ENCODE measurements around the gene SPTBN4. TPM values are rescaled to one million over a fixed set of nuclear protein-coding genes. Genes with fewer than 3 reads are reported as not detected.
A peak's percentile ranks its signal among the peaks of the same experiment; 100 is the strongest.
"Not testable (repeated sequence)": the region's sequence is repeated elsewhere in the genome, so short reads cannot be mapped to it uniquely, and the experiment has no call there.

SPTBN4 gene
- total RNA-seq, 2 experiments from 2014 or later: 0.39 to 0.40 TPM

DNA sequence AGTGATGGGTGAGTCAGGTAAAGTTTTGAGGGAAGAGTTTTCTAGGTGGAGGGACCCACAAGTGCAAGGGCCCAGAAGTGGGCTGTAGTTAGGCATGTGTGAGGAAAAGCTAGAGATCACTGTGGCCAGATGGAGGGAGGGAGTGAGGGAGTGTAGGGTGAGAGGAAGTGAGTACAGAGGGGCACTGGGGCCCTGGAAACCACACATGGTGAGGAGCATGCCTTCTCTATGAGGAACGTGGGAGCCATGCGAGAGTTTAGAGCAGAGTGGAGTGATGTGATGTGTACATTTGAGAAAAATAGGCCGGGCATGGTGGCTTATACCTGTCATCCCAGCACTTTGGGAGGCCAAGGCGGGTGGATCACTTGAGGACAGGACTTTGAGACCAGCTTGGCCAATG, 95.1 kb downstream of the SPTBN4 start:
- Mint-ChIP-seq H3K36me3 (no peaks in the 10 kb centered on the region), H3K4me1 (peaks cover 6% of the 10 kb centered on the region), H3K9me3 (no peaks in the 10 kb centered on the region), H3K27ac (no peak overlapping the region), H3K4me3 (no peak overlapping the region), H3K27me3 (peaks cover 38% of the 10 kb centered on the region)
- ATAC-seq (ENCODE audit: low read depth): peak; percentile 26
- POLR2A ChIA-PET: interaction anchor here (0.7 kb wide), 1 partner anchor 25 kb away, joined by 4 read pairs; no protein-coding TSS in a partner anchor
- no peak for DNase-seq

DNA sequence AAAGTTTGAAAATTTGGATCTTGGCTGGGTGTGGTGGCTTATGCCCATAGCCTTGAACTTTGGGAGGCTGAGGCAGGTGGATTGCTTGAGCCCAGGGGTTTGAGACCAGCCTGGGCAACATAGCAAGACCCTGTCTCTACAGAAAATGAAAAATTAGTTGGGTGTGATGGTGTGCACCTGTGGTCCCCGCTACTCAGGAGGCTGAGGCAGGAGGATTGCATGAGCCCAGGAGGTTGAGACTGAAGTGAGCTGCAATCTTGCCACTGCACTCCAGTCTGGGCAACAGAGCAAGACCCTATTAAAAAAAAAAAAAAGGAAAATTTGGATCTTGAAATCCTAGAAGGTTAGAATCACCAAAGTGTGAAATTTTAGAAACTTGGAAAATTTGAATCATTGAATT, 97.7 kb downstream of the SPTBN4 start:
- H3K27ac Mint-ChIP-seq; H3K9me3 Mint-ChIP-seq; H3K4me3 Mint-ChIP-seq; H3K36me3 Mint-ChIP-seq; DNase-seq; POLR2A ChIA-PET; H3K4me1 Mint-ChIP-seq; ATAC-seq (ENCODE audit: low read depth): not testable (repeated sequence)
- peaks cover 53% of the 10 kb centered on the region for H3K27me3 Mint-ChIP-seq

DNA sequence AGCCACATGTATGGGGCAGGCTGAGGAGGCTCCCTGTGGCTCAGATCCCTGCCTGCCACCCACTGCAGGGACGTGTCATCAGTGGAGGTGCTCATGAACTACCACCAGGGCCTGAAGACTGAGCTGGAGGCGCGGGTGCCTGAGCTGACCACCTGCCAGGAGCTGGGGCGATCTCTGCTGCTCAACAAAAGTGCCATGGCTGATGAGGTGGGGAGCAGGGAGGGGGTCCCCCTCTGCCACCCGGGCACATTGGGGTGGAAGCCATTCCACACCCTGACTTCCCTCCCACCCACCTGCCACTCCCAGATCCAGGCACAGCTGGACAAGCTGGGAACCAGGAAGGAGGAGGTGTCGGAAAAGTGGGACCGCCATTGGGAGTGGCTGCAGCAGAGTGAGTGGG, 98.6 kb downstream of the SPTBN4 start:
- no peak for ATAC-seq (ENCODE audit: low read depth)
- Mint-ChIP-seq H3K4me3 (no peak overlapping the region), H3K36me3 (no peaks in the 10 kb centered on the region), H3K4me1 (peaks cover 9% of the 10 kb centered on the region), H3K27me3 (peaks cover 51% of the 10 kb centered on the region), H3K9me3 (no peaks in the 10 kb centered on the region), H3K27ac (no peak overlapping the region)
- DNase-seq: no peak
- POLR2A ChIA-PET: no interaction called here

DNA sequence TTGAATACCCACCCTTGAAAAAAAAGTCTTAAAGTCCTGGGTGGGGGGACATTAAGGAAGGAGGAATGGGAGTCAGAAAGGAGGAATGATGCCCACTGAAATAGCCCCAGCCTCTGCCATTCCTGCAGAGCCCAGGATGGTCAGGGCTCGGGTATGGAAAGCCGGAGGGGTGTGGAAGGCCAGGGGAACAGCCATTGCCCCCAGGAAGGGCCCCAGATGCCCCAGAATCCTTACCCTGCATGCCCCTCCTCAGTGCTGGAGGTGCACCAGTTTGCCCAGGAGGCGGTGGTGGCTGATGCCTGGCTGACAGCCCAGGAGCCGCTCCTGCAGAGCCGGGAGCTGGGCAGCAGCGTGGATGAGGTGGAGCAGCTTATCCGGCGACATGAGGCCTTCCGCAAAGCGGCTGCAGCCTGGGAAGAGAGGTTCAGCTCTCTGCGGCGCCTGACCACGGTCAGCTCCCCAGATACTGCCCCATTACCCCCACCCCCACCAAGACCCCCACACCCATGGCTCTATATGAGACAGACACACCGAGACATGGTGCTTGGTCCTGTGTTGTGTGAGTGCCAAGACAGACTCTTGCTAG, 99.2 kb downstream of the SPTBN4 start:
- H3K27me3 Mint-ChIP-seq: peaks cover 51% of the 10 kb centered on the region
- DNase-seq (no peak), ATAC-seq (ENCODE audit: low read depth) (no peak)
- peaks cover 12% of the 10 kb centered on the region for H3K4me1 Mint-ChIP-seq
- no peak overlapping the region for H3K27ac Mint-ChIP-seq
- no peak overlapping the region for H3K4me3 Mint-ChIP-seq
- POLR2A ChIA-PET: no interaction called here
- no peaks in the 10 kb centered on the region for H3K36me3 Mint-ChIP-seq
- no peaks in the 10 kb centered on the region for H3K9me3 Mint-ChIP-seq

DNA sequence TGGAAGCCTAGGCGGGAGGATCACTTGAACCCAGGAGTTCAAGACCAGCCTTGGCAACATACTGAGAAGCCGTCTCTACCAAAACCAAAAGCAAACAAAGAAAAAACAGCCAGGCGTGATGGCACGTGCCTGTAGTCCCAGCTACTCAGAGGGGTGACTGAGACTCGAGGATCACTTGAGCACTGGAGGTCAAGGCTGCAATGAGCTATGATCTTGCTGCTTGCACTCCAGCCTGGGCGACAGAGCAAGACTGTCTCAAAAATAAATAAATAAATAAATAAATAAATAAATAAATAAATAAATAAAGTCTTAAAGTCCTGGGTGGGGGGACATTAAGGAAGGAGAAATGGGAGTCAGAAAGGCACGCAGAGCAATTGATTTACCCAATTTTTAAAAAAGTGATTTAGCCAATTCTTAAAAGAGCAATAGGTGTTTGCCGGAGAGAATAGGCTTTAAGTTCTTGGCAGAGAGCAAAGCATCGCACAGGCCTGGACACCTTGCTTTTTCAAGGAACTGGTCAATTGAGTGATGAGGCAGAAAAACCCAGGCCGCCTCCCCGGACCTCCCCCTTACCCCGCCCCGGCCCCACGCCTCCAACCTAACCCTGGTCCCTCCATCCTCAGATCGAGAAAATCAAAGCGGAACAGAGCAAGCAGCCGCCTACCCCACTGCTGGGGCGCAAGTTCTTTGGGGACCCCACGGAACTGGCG, 100.4 kb downstream of the SPTBN4 start:
- Mint-ChIP-seq H3K4me1 (peaks cover 8% of the 10 kb centered on the region), H3K36me3 (no peaks in the 10 kb centered on the region), H3K4me3 (no peak overlapping the region), H3K9me3 (no peaks in the 10 kb centered on the region), H3K27ac (no peak overlapping the region), H3K27me3 (peaks cover 44% of the 10 kb centered on the region)
- POLR2A ChIA-PET: interaction anchor here (0.7 kb wide), 1 partner anchor 14 kb away, joined by 4 read pairs; no protein-coding TSS in a partner anchor
- DNase-seq: no peak
- ATAC-seq (ENCODE audit: low read depth): no peak

DNA sequence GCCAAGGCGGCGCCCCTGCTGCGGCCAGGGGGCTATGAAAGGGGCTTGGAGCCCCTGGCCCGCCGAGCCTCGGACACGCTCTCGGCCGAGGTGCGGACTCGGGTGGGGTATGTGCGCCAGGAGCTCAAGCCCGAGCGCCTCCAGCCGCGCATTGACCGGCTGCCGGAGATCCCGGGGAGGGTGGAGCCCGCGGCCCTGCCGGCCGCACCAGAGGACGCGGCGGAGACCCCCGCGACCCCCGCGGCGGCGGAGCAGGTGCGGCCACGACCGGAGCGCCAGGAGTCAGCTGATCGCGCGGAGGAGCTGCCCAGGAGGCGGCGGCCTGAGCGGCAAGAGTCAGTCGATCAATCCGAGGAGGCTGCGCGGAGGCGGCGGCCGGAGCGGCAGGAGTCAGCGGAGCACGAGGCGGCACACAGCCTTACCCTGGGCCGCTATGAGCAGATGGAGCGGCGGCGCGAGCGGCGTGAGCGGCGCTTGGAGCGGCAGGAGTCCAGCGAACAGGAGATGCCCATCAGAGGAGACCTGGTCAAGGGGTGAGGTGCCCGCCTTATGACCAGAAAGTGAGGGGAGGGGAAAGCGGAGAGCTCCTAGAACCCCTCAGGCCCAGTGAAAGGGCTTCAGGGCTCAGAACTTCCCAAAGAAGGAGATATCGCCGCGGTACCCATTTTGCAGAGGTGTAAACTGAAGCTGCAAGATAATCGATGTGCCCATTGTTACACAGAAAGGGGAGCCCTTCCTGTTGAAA, 101.1 kb downstream of the SPTBN4 start:
- H3K36me3 Mint-ChIP-seq: no peaks in the 10 kb centered on the region

DNA sequence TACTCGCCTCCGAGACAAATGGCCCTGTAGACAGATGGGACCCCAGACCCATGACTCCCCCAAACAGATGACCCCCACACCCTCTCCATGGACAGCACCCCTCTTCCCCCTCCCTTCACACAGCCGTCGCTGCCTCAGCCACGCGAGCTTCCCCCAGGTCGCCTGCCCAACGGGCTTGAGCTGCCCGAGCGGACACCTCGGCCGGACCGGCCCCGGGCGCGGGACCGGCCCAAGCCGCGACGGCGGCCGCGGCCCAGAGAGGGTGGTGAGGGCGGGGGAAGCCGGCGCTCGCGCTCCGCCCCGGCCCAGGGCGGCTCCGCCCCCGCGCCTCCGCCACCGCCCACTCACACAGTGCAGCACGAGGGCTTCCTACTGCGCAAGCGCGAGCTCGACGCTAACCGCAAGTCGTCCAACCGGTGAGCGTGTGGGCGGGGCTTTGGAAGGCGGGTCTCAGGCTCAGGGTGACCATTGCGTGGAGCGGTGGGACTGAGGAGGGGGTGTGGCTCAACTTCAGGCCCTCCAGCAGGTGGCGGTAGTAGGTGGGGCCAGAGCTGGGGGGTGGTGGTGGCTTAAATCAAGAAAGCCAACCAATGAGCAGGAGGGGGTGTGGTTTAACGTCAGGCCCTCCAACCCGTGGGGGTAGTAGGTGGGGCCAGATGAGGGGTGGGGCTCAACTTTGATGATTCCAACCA, 103.7 kb downstream of the SPTBN4 start:
- Mint-ChIP-seq H3K27me3 (peaks cover 36% of the 10 kb centered on the region), H3K9me3 (no peaks in the 10 kb centered on the region), H3K4me3 (peak overlapping the region; percentile 78), H3K4me1 (peaks cover 8% of the 10 kb centered on the region), H3K36me3 (no peaks in the 10 kb centered on the region), H3K27ac (peak overlapping the region; percentile 83)
- ATAC-seq (ENCODE audit: low read depth) (peak; percentile 89), DNase-seq (peak; percentile 98)
- POLR2A ChIA-PET: interaction anchor here (0.6 to 1.4 kb wide), 7 partner anchors 10 to 736 kb away, joined by 3 to 7 read pairs (median 3); partner anchors contain the start of gene DYRK1B

More for the DNA sequence above, 101.1 kb downstream of the SPTBN4 start:
- POLR2A ChIA-PET: interaction anchor here (0.7 kb wide), 1 partner anchor 14 kb away, joined by 4 read pairs; no protein-coding TSS in a partner anchor
- Mint-ChIP-seq H3K9me3 (no peaks in the 10 kb centered on the region), H3K4me3 (no peak overlapping the region), H3K4me1 (peaks cover 8% of the 10 kb centered on the region), H3K27ac (no peak overlapping the region), H3K27me3 (peaks cover 44% of the 10 kb centered on the region)
- DNase-seq (no peak), ATAC-seq (ENCODE audit: low read depth) (no peak)

DNA sequence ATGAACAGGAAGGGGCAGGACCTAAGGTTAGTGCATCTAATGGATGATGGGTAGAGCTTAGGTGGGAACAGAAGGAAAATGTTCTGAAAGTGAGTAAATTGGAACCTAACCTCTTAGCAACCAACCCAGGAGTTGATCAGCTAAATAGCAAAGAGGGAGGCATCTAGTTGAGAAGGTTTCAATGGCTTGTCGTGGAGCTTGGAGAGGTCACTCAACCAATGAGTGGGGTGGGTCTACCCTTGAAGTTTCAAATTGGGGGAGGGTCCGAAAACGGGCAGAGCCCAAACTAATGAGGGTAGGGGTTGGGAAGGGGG, 104.2 kb downstream of the SPTBN4 start:
- H3K9me3 Mint-ChIP-seq: no peaks in the 10 kb centered on the region
- ATAC-seq (ENCODE audit: low read depth): no peak
- H3K27me3 Mint-ChIP-seq: peaks cover 34% of the 10 kb centered on the region
- peak overlapping the region; percentile 83 for H3K27ac Mint-ChIP-seq
- no peaks in the 10 kb centered on the region for H3K36me3 Mint-ChIP-seq
- no peak for DNase-seq
- POLR2A ChIA-PET: interaction anchor here (0.7 to 1.4 kb wide), 6 partner anchors 33 to 737 kb away, joined by 3 to 7 read pairs (median 4); partner anchors contain the start of gene DYRK1B
- peak overlapping the region; percentile 78 for H3K4me3 Mint-ChIP-seq
- H3K4me1 Mint-ChIP-seq: peaks cover 9% of the 10 kb centered on the region

DNA sequence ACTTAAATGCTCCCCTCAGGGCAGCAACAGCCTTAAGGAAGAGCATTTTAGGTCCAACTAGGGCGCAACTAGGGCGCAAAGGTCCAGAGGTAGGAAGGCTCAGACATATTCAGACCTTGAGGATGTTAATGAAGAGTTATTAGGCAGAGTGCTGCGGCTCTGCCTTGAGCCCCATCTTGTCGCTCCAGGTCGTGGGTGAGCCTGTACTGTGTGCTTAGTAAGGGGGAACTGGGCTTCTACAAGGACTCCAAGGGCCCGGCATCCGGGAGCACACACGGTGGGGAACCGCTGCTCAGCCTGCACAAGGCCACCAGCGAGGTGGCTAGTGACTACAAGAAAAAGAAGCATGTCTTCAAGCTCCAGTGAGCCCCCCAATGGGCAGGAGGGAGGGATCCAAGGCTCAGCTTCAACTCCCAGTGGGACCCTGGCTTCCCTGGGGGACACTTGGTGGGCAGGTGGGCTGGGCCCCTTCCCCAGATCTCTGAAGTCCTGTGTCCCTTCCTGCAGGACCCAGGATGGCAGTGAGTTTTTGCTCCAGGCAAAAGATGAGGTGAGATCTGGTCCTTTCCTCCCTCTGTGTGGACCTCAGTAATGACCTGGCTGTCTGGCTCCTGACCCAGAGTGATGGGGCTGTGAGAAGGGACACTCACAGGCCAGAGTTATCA, 105.2 kb downstream of the SPTBN4 start:
- Mint-ChIP-seq H3K27me3 (peaks cover 26% of the 10 kb centered on the region), H3K9me3 (no peaks in the 10 kb centered on the region), H3K4me1 (peaks cover 12% of the 10 kb centered on the region), H3K27ac (no peak overlapping the region), H3K36me3 (no peaks in the 10 kb centered on the region), H3K4me3 (no peak overlapping the region)
- DNase-seq: no peak
- POLR2A ChIA-PET: interaction anchor here (1.1 kb wide), 1 partner anchor 42 kb away, joined by 3 read pairs; no protein-coding TSS in a partner anchor
- ATAC-seq (ENCODE audit: low read depth): no peak

DNA sequence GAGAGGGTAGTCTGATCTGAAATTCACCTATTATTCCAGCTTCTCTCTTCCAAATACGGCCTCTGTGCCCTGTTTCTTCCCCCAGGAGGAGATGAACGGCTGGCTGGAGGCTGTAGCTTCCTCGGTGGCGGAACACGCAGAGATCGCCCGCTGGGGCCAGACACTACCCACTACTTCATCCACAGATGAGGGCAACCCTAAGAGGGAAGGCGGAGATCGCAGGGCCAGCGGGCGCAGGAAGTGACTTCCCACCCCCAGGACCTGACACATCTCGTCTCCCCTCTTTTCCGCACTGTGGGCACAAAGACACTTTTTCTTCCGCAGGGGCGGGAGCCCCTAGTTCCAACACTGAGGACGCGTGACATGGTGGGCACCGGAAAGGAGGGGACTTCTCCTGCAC, 108.5 kb downstream of the SPTBN4 start:
- POLR2A ChIA-PET: interaction anchor here (0.5 to 0.7 kb wide), 3 partner anchors 30 to 67 kb away, joined by 4 read pairs; no protein-coding TSS in a partner anchor
- ATAC-seq (ENCODE audit: low read depth) (no peak), DNase-seq (no peak)
- no peaks in the 10 kb centered on the region for H3K27me3 Mint-ChIP-seq
- no peak overlapping the region for H3K27ac Mint-ChIP-seq
- peaks cover 17% of the 10 kb centered on the region for H3K4me1 Mint-ChIP-seq
- H3K36me3 Mint-ChIP-seq: peaks cover 5% of the 10 kb centered on the region
- no peak overlapping the region for H3K4me3 Mint-ChIP-seq
- no peaks in the 10 kb centered on the region for H3K9me3 Mint-ChIP-seq

DNA sequence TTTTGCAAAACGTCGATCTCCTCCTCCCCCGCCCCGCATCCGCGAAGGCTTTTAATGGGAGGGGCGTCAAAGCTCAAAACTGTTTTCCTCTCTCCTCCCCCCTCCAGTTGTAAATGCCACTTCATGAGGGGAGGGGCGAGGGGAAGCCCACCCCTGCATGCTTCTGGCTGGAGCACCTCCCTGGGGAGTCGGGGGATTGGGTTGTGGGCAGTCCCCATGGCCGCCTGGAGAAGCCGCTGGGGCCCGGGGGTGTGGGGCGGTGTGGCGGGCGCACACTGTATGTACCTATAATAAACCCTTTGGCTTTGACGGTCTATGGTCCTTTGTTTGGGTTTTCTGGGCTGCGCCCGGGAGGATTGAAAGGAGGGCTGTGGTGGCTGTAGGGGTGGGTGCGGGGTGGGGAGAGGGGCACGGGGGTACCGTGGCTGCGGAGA, 109.4 kb downstream of the SPTBN4 start:
- peak; percentile 67 for DNase-seq
- POLR2A ChIA-PET: interaction anchor here (0.7 kb wide), 1 partner anchor 29 kb away, joined by 4 read pairs; no protein-coding TSS in a partner anchor
- H3K27ac Mint-ChIP-seq: peak overlapping the region; percentile 83

DNA sequence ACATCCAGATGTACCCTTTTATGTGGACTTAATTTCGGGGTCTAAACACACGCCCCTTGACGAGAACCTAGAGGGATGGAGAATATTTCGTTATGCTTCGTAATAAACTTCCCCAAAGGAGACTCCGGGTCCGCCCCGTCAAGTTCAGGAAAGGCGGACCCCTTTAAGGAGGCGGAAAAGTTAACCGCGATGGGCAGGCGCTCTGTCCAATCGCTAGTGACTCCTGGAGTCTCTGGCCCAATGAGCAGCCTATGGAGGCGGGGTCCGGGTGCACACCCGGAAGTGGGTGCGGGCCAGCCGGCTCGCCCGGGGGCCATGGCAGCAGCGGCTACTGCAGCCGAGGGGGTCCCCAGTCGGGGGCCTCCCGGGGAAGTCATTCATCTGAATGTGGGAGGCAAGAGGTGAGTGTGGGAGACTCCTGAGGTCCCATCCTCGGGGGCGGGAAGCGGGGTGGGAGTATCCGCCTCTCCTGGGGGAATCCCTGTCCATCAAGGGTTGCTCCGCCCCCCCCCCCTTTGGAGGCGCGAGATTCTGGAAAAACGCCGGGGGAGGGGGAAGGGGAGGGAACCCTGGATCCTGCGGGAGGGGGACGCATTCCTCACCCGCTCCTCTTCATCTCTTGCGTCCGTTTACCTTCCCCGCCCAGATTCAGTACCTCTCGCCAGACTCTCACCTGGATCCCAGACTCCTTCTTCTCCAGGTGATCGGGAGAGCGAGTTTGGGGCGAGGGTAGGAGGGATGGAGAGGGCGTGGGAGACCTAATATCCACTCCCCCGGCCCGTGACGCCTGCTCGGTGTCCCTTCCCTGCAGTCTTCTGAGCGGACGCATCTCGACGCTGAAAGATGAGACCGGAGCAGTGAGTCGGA, 110.0 kb downstream of the SPTBN4 start, which contains the start of gene SHKBP1:
Gene SHKBP1 (plus strand): TSS at position 289 of the 867 bp plus-strand sequence. CDS start 27 bp downstream, at position 316.
- H3K36me3 Mint-ChIP-seq: peaks cover 10% of the 10 kb centered on the region
- H3K27me3 Mint-ChIP-seq: no peaks in the 10 kb centered on the region
- POLR2A ChIA-PET: no interaction called here
- peak within 1 kb of the TSS; percentile 89 for H3K4me3 Mint-ChIP-seq
- peaks cover 13% of the 10 kb centered on the region for H3K4me1 Mint-ChIP-seq
- ATAC-seq (ENCODE audit: low read depth) (peak; percentile 98), DNase-seq (peak; percentile 94)
- H3K27ac Mint-ChIP-seq: peak within 1 kb of the TSS; percentile 83
- H3K9me3 Mint-ChIP-seq: no peaks in the 10 kb centered on the region

More for the DNA sequence above, 109.4 kb downstream of the SPTBN4 start:
- peaks cover 5% of the 10 kb centered on the region for H3K36me3 Mint-ChIP-seq
- H3K4me3 Mint-ChIP-seq: peak overlapping the region; percentile 89
- no peaks in the 10 kb centered on the region for H3K27me3 Mint-ChIP-seq
- no peaks in the 10 kb centered on the region for H3K9me3 Mint-ChIP-seq
- H3K4me1 Mint-ChIP-seq: peaks cover 13% of the 10 kb centered on the region
- ATAC-seq (ENCODE audit: low read depth): peak; percentile 48

All from activated naive CD8-positive, alpha-beta T cell treated with anti-CD3 and anti-CD28 coated beads, Interleukin-2, amount 10 ng/mL, durations not matched to agents 7 days and 5 days (primary cell).